ENCODE data around the gene PIGV.

- TF ChIP-seq CTCF (IDR thresholded peaks at IDR 0.05) (no peak), POLR2A (IDR thresholded peaks at IDR 0.05) (no peak)
Observed at GRCh38 chr1:26754086-26754874, 33.5 kb upstream of the PIGV start.

All from adrenal gland (tissue), 5 donors.